ENCODE data around the gene PSTPIP1.

PSTPIP1 gene

DNA sequence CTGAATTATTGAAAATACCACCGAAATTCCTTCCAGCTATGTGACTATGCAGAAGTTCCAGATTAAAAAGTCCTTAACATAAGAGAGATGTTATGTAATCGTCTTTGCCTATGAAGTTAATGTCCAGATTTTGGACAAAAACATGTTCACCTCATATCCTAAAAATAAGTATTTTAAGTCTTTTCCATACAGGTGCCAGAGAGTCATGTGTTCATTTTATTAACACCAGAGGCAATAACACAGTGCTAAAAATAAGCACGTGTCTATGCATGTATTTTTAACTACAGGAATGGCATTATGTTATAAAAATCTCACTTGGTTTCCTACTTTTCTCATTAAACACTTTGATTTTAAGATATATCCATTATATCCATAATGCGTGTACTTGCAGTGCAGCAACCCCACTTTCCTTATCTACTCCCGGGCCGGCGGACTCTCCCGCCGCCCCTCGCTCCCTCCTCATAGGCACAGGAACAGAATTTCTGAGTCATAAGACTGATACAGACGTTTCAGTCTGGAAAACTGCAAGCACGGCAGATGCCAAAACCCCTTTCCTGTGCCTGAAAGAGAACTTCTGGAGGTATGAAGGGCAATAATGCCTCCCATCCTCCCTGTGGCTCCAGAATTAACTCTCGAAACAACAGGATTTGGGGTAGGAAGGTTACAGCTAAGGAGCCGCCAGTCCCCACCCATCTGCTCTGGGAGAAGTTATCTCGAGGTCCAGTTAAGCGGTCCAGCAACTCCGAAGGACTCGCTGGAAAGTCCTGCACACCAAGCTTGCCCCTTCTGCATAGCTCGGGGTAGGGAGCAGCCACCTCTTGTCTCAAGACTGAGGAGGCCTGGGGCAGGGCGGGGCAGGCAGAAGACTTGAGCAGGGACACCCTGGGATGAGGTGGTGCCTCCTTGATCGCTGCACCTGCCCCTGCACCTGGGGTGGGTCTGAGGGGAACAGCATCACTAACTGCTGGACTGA lies 22.3 kb upstream of the PSTPIP1 start:
- no peak overlapping the region for H3K9ac ChIP-seq (ENCODE audit: insufficient read length, low read depth)
- H3K27me3 ChIP-seq (ENCODE audit: insufficient read depth, insufficient read length), result no peaks in the 10 kb centered on the region
- H3K4me3 ChIP-seq (ENCODE audit: insufficient read length, low read depth), result no peak overlapping the region
- DNase-seq (ENCODE audit: low read depth, low spot score), result no peak
- TF ChIP-seq YY1 (IDR thresholded peaks at IDR 0.05; ENCODE audit: insufficient read depth, insufficient read length), result no peak
- no peak for TF ChIP-seq SUZ12 (IDR thresholded peaks at IDR 0.05; ENCODE audit: extremely low read depth, insufficient read depth, insufficient read length)
- no peak for TF ChIP-seq ZNF274 (IDR thresholded peaks at IDR 0.05; ENCODE audit: low read depth, low read length)
- peaks cover 7% of the 10 kb centered on the region for H3K4me1 ChIP-seq (ENCODE audit: insufficient read depth, insufficient read length)
- H3K36me3 ChIP-seq (ENCODE audit: insufficient read depth, insufficient read length, low read length), result no peaks in the 10 kb centered on the region
- H3K9me3 ChIP-seq (ENCODE audit: insufficient read depth, low read length), result no peaks in the 10 kb centered on the region

- H3K9me3 ChIP-seq (ENCODE audit: insufficient read depth, low read length), result no peaks in the 10 kb centered on the region
- no peak overlapping the region for H3K9ac ChIP-seq (ENCODE audit: insufficient read length, low read depth)
- H3K27me3 ChIP-seq (ENCODE audit: insufficient read depth, insufficient read length), result no peaks in the 10 kb centered on the region
- H3K36me3 ChIP-seq (ENCODE audit: insufficient read depth, insufficient read length, low read length), result no peaks in the 10 kb centered on the region
- peaks cover 7% of the 10 kb centered on the region for H3K4me1 ChIP-seq (ENCODE audit: insufficient read depth, insufficient read length)
- no peak overlapping the region for H3K4me3 ChIP-seq (ENCODE audit: insufficient read length, low read depth)
- TF ChIP-seq YY1 (IDR thresholded peaks at IDR 0.05; ENCODE audit: insufficient read depth, insufficient read length), result no peak
- TF ChIP-seq ZNF274 (IDR thresholded peaks at IDR 0.05; ENCODE audit: low read depth, low read length), result no peak
- TF ChIP-seq SUZ12 (IDR thresholded peaks at IDR 0.05; ENCODE audit: extremely low read depth, insufficient read depth, insufficient read length), result no peak
- peak; percentile 86 for DNase-seq (ENCODE audit: low read depth, low spot score)
These were observed 21.6 kb upstream of the PSTPIP1 start for GRCh38 chr15:76973362-76973743.

DNA sequence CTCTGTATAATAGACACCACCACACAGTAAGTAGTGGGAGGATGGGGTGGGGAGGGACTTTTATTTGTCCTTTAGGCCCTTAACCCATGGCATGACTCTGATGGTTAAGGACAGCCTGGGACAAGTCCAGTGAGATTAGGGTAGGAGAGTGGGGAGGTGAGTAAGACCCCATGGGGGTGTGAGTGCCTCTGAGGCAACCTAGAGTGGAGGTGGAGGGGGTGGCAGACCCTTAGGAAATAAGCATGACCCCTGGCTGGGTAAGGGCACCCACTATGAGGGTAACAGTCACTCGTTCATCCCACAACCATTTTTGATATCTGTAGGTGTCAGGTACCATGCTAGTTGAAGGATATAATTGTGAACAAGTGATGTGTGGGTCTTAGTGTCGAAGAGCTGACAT lies 21.0 kb upstream of the PSTPIP1 start:
- Histone ChIP-seq H3K9ac (ENCODE audit: insufficient read length, low read depth) (no peak overlapping the region), H3K27me3 (ENCODE audit: insufficient read depth, insufficient read length) (no peaks in the 10 kb centered on the region), H3K36me3 (ENCODE audit: insufficient read depth, insufficient read length, low read length) (no peaks in the 10 kb centered on the region), H3K4me3 (ENCODE audit: insufficient read length, low read depth) (no peak overlapping the region), H3K4me1 (ENCODE audit: insufficient read depth, insufficient read length) (peaks cover 7% of the 10 kb centered on the region), H3K9me3 (ENCODE audit: insufficient read depth, low read length) (no peaks in the 10 kb centered on the region; the same call in 1 of the 2 replicates)
- no peak for TF ChIP-seq SUZ12 (IDR thresholded peaks at IDR 0.05; ENCODE audit: extremely low read depth, insufficient read depth, insufficient read length)
- no peak for TF ChIP-seq YY1 (IDR thresholded peaks at IDR 0.05; ENCODE audit: insufficient read depth, insufficient read length)
- no peak for DNase-seq (ENCODE audit: low read depth, low spot score)

GRCh38 chr15:76974456-76975036 lies 20.4 kb upstream of the PSTPIP1 start:
- peaks cover 7% of the 10 kb centered on the region for H3K4me1 ChIP-seq (ENCODE audit: insufficient read depth, insufficient read length)
- DNase-seq (ENCODE audit: low read depth, low spot score), result no peak
- H3K4me3 ChIP-seq (ENCODE audit: insufficient read length, low read depth), result no peak overlapping the region
- no peaks in the 10 kb centered on the region for H3K36me3 ChIP-seq (ENCODE audit: insufficient read depth, insufficient read length, low read length)
- H3K9me3 ChIP-seq (ENCODE audit: insufficient read depth, low read length), result no peaks in the 10 kb centered on the region; the same call in 1 of the 2 replicates
- no peak for TF ChIP-seq SUZ12 (IDR thresholded peaks at IDR 0.05; ENCODE audit: extremely low read depth, insufficient read depth, insufficient read length)
- no peak for TF ChIP-seq ZNF274 (IDR thresholded peaks at IDR 0.05; ENCODE audit: low read depth, low read length)
- no peak for TF ChIP-seq YY1 (IDR thresholded peaks at IDR 0.05; ENCODE audit: insufficient read depth, insufficient read length)
- no peak overlapping the region for H3K9ac ChIP-seq (ENCODE audit: insufficient read length, low read depth)
- H3K27me3 ChIP-seq (ENCODE audit: insufficient read depth, insufficient read length), result no peaks in the 10 kb centered on the region

DNA sequence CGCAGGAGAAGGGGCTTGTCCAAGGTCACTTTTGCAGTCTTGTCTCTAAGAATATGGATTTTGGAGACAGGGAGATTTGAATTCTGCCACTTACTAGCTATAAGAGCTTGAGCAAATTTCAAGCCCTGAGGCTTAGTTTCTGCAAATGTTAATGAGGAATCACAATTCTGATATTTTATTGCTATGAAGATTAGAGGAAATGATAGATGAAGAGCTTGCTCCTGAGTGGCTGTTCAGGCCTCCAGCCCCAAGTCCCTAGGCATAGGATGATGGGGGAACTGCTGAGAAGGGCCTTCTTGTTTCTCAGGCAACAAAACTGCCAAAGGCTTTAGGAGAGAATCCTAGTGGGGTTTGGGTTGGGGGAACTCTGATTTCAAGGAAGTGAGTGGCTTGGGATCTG lies 18.8 kb upstream of the PSTPIP1 start:
- no peak overlapping the region for H3K9ac ChIP-seq (ENCODE audit: insufficient read length, low read depth)
- no peaks in the 10 kb centered on the region; the same call in 1 of the 2 replicates for H3K9me3 ChIP-seq (ENCODE audit: insufficient read depth, low read length)
- H3K27me3 ChIP-seq (ENCODE audit: insufficient read depth, insufficient read length), result no peaks in the 10 kb centered on the region
- H3K36me3 ChIP-seq (ENCODE audit: insufficient read depth, insufficient read length, low read length), result no peaks in the 10 kb centered on the region
- no peak for DNase-seq (ENCODE audit: low read depth, low spot score)
- TF ChIP-seq ZNF274 (IDR thresholded peaks at IDR 0.05; ENCODE audit: low read depth, low read length) (no peak), YY1 (IDR thresholded peaks at IDR 0.05; ENCODE audit: insufficient read depth, insufficient read length) (no peak)
- H3K4me3 ChIP-seq (ENCODE audit: insufficient read length, low read depth), result no peak overlapping the region
- H3K4me1 ChIP-seq (ENCODE audit: insufficient read depth, insufficient read length), result peaks cover 7% of the 10 kb centered on the region

GRCh38 chr15:76976572-76977270 lies 18.2 kb upstream of the PSTPIP1 start:
- no peak overlapping the region for H3K9ac ChIP-seq (ENCODE audit: insufficient read length, low read depth)

More at GRCh38 chr15:76976572-76977270, 18.2 kb upstream of the PSTPIP1 start:
- H3K9me3 ChIP-seq (ENCODE audit: insufficient read depth, low read length), result no peaks in the 10 kb centered on the region; the same call in 1 of the 2 replicates
- no peak for DNase-seq (ENCODE audit: low read depth, low spot score)
- H3K4me1 ChIP-seq (ENCODE audit: insufficient read depth, insufficient read length), result peaks cover 7% of the 10 kb centered on the region
- no peaks in the 10 kb centered on the region for H3K36me3 ChIP-seq (ENCODE audit: insufficient read depth, insufficient read length, low read length)
- H3K4me3 ChIP-seq (ENCODE audit: insufficient read length, low read depth), result no peak overlapping the region
- TF ChIP-seq ZNF274 (IDR thresholded peaks at IDR 0.05; ENCODE audit: low read depth, low read length) (no peak), SUZ12 (IDR thresholded peaks at IDR 0.05; ENCODE audit: extremely low read depth, insufficient read depth, insufficient read length) (no peak), YY1 (IDR thresholded peaks at IDR 0.05; ENCODE audit: insufficient read depth, insufficient read length) (no peak)
- no peaks in the 10 kb centered on the region for H3K27me3 ChIP-seq (ENCODE audit: insufficient read depth, insufficient read length)

Data from NT2/D1 (cell line).